ENCODE measurements around the gene HBG1.

Gene HBG1

GRCh38 chr11:5232821-5233220 lies 16.8 kb downstream of the HBG1 start:
- no peak for TF ChIP-seq EZH2phosphoT487 (IDR thresholded peaks at IDR 0.05; ENCODE audit: borderline replicate concordance, low read length)
- no peak for TF ChIP-seq CTCF (IDR thresholded peaks at IDR 0.05; ENCODE audit: low read depth, low read length, poor library complexity, severe bottlenecking)
- no peak overlapping the region for H3K27ac ChIP-seq (ENCODE audit: low read depth, low read length)

GRCh38 chr11:5232176-5232575 lies 17.5 kb downstream of the HBG1 start:
- H3K9me3 ChIP-seq (ENCODE audit: control insufficient read depth, insufficient read depth, low read length): no peaks in the 10 kb centered on the region
- H3K27me3 ChIP-seq (ENCODE audit: control insufficient read depth, low read length): no peaks in the 10 kb centered on the region
- H3K4me3 ChIP-seq (ENCODE audit: low read length): no peak overlapping the region
- H3K4me2 ChIP-seq (ENCODE audit: low read length): no peak overlapping the region
- H4K20me1 ChIP-seq (ENCODE audit: control insufficient read depth, insufficient read depth, low read depth, low read length): no peaks in the 10 kb centered on the region
- no peak overlapping the region for H3K27ac ChIP-seq (ENCODE audit: low read depth, low read length)
- H3F3A ChIP-seq (ENCODE audit: control insufficient read depth, insufficient read depth): no peaks in the 10 kb centered on the region
- H3K4me1 ChIP-seq (ENCODE audit: control insufficient read depth, low read length): no peaks in the 10 kb centered on the region
- TF ChIP-seq EZH2phosphoT487 (IDR thresholded peaks at IDR 0.05; ENCODE audit: borderline replicate concordance, low read length) (no peak), CTCF (IDR thresholded peaks at IDR 0.05; ENCODE audit: low read depth, low read length, poor library complexity, severe bottlenecking) (no peak)
- no peaks in the 10 kb centered on the region for H3K79me2 ChIP-seq (ENCODE audit: control insufficient read depth, low read length)
- no peaks in the 10 kb centered on the region for H3K36me3 ChIP-seq (ENCODE audit: control insufficient read depth, low read length)
- no peaks in the 10 kb centered on the region for H3K9me2 ChIP-seq (replicated peaks; ENCODE audit: control insufficient read depth, low read length)

More at GRCh38 chr11:5232821-5233220, 16.8 kb downstream of the HBG1 start:
- Histone ChIP-seq H3K36me3 (ENCODE audit: control insufficient read depth, low read length) (no peaks in the 10 kb centered on the region), H3F3A (ENCODE audit: control insufficient read depth, insufficient read depth) (no peaks in the 10 kb centered on the region), H3K4me2 (ENCODE audit: low read length) (no peak overlapping the region), H3K4me1 (ENCODE audit: control insufficient read depth, low read length) (no peaks in the 10 kb centered on the region), H3K79me2 (ENCODE audit: control insufficient read depth, low read length) (no peaks in the 10 kb centered on the region), H3K4me3 (ENCODE audit: low read length) (no peak overlapping the region), H4K20me1 (ENCODE audit: control insufficient read depth, insufficient read depth, low read depth, low read length) (no peaks in the 10 kb centered on the region), H3K9me3 (ENCODE audit: control insufficient read depth, insufficient read depth, low read length) (no peaks in the 10 kb centered on the region), H3K27me3 (ENCODE audit: control insufficient read depth, low read length) (no peaks in the 10 kb centered on the region), H3K9me2 (replicated peaks; ENCODE audit: control insufficient read depth, low read length) (no peaks in the 10 kb centered on the region)

GRCh38 chr11:5231111-5231510 lies 18.5 kb downstream of the HBG1 start:
- Histone ChIP-seq H3K4me2 (ENCODE audit: low read length) (no peak overlapping the region), H3K79me2 (ENCODE audit: control insufficient read depth, low read length) (no peaks in the 10 kb centered on the region)

More at GRCh38 chr11:5231111-5231510, 18.5 kb downstream of the HBG1 start:
- Histone ChIP-seq H3K9me3 (ENCODE audit: control insufficient read depth, insufficient read depth, low read length) (no peaks in the 10 kb centered on the region), H3K36me3 (ENCODE audit: control insufficient read depth, low read length) (no peaks in the 10 kb centered on the region), H3K4me3 (ENCODE audit: low read length) (no peak overlapping the region), H3K27ac (ENCODE audit: low read depth, low read length) (no peak overlapping the region), H3F3A (ENCODE audit: control insufficient read depth, insufficient read depth) (no peaks in the 10 kb centered on the region), H3K9me2 (replicated peaks; ENCODE audit: control insufficient read depth, low read length) (no peaks in the 10 kb centered on the region), H4K20me1 (ENCODE audit: control insufficient read depth, insufficient read depth, low read depth, low read length) (no peaks in the 10 kb centered on the region), H3K27me3 (ENCODE audit: control insufficient read depth, low read length) (no peaks in the 10 kb centered on the region), H3K4me1 (ENCODE audit: control insufficient read depth, low read length) (no peaks in the 10 kb centered on the region)
- TF ChIP-seq CTCF (IDR thresholded peaks at IDR 0.05; ENCODE audit: low read depth, low read length, poor library complexity, severe bottlenecking): no peak
- TF ChIP-seq EZH2phosphoT487 (IDR thresholded peaks at IDR 0.05; ENCODE audit: borderline replicate concordance, low read length): no peak
